Measurements from ENCODE around the gene SEC63.
"Not testable (repeated sequence)": the region's sequence is repeated elsewhere in the genome, so short reads cannot be mapped to it uniquely, and the experiment has no call there.

Gene SEC63

GRCh38 chr6:107970255-107970654 is 12.2 kb upstream of the SEC63 start:
- H3K4me1 ChIP-seq (ENCODE audit: control insufficient read depth, insufficient read depth, low read length), result no peaks in the 10 kb centered on the region
- H3K36me3 ChIP-seq (ENCODE audit: control insufficient read depth, insufficient read depth, low read length), result no peaks in the 10 kb centered on the region
- no peak overlapping the region for H3K4me3 ChIP-seq (ENCODE audit: low read length)
- no peaks in the 10 kb centered on the region for H3K27me3 ChIP-seq (ENCODE audit: control insufficient read depth, insufficient read depth, low read length)
- no peak overlapping the region for H3K9ac ChIP-seq (ENCODE audit: low read length)
- no peak overlapping the region for H3K27ac ChIP-seq (ENCODE audit: low read depth, low read length)

- no peak overlapping the region for H3K4me3 ChIP-seq (ENCODE audit: low read length)
- H3K27ac ChIP-seq (ENCODE audit: low read depth, low read length), result no peak overlapping the region
- H3K4me1 ChIP-seq (ENCODE audit: control insufficient read depth, insufficient read depth, low read length), result no peaks in the 10 kb centered on the region
- H3K36me3 ChIP-seq (ENCODE audit: control insufficient read depth, insufficient read depth, low read length), result no peaks in the 10 kb centered on the region
- H3K9ac ChIP-seq (ENCODE audit: low read length), result no peak overlapping the region
- H3K27me3 ChIP-seq (ENCODE audit: control insufficient read depth, insufficient read depth, low read length), result no peaks in the 10 kb centered on the region
Measured at GRCh38 chr6:107968081-107968480, 10.1 kb upstream of the SEC63 start.

GRCh38 chr6:107965746-107966145 is 7.7 kb upstream of the SEC63 start:
- Histone ChIP-seq H3K4me1 (ENCODE audit: control insufficient read depth, insufficient read depth, low read length) (no peaks in the 10 kb centered on the region), H3K9ac (ENCODE audit: low read length) (no peak overlapping the region), H3K27ac (ENCODE audit: low read depth, low read length) (no peak overlapping the region), H3K36me3 (ENCODE audit: control insufficient read depth, insufficient read depth, low read length) (no peaks in the 10 kb centered on the region), H3K27me3 (ENCODE audit: control insufficient read depth, insufficient read depth, low read length) (no peaks in the 10 kb centered on the region), H3K4me3 (ENCODE audit: low read length) (no peak overlapping the region)

GRCh38 chr6:107962723-107963122 is 4.7 kb upstream of the SEC63 start:
- H3K4me3 ChIP-seq (ENCODE audit: low read length), result no peak overlapping the region
- H3K27ac ChIP-seq (ENCODE audit: low read depth, low read length), result no peak overlapping the region
- H3K36me3 ChIP-seq (ENCODE audit: control insufficient read depth, insufficient read depth, low read length), result no peaks in the 10 kb centered on the region
- H3K4me1 ChIP-seq (ENCODE audit: control insufficient read depth, insufficient read depth, low read length), result no peaks in the 10 kb centered on the region
- no peak overlapping the region for H3K9ac ChIP-seq (ENCODE audit: low read length)
- H3K27me3 ChIP-seq (ENCODE audit: control insufficient read depth, insufficient read depth, low read length), result no peaks in the 10 kb centered on the region

GRCh38 chr6:107959392-107959791 is 1.4 kb upstream of the SEC63 start:
- no peak overlapping the region for H3K27ac ChIP-seq (ENCODE audit: low read depth, low read length)
- H3K36me3 ChIP-seq (ENCODE audit: control insufficient read depth, insufficient read depth, low read length), result no peaks in the 10 kb centered on the region
- no peak overlapping the region for H3K4me3 ChIP-seq (ENCODE audit: low read length)
- no peaks in the 10 kb centered on the region for H3K27me3 ChIP-seq (ENCODE audit: control insufficient read depth, insufficient read depth, low read length)
- H3K9ac ChIP-seq (ENCODE audit: low read length), result no peak overlapping the region
- H3K4me1 ChIP-seq (ENCODE audit: control insufficient read depth, insufficient read depth, low read length), result peaks cover 12% of the 10 kb centered on the region

- not testable (repeated sequence) for H3K27me3 ChIP-seq (ENCODE audit: control insufficient read depth, insufficient read depth, low read length); H3K36me3 ChIP-seq (ENCODE audit: control insufficient read depth, insufficient read depth, low read length); H3K9ac ChIP-seq (ENCODE audit: low read length); H3K27ac ChIP-seq (ENCODE audit: low read depth, low read length)
- Histone ChIP-seq H3K4me3 (ENCODE audit: low read length) (peak overlapping the region; percentile 62), H3K4me1 (ENCODE audit: control insufficient read depth, insufficient read depth, low read length) (peaks cover 12% of the 10 kb centered on the region)
Measured at GRCh38 chr6:107958689-107959362, 818 bp upstream of the SEC63 start.

GRCh38 chr6:107957308-107957908 is 600 bp downstream of the SEC63 start:
- no peaks in the 10 kb centered on the region for H3K27me3 ChIP-seq (ENCODE audit: control insufficient read depth, insufficient read depth, low read length)
- H3K4me1 ChIP-seq (ENCODE audit: control insufficient read depth, insufficient read depth, low read length), result peaks cover 12% of the 10 kb centered on the region
- H3K27ac ChIP-seq (ENCODE audit: low read depth, low read length), result peak overlapping the region; percentile 93
- peak overlapping the region; percentile 95 for H3K4me3 ChIP-seq (ENCODE audit: low read length)
- peak overlapping the region; percentile 95 for H3K9ac ChIP-seq (ENCODE audit: low read length)
- H3K36me3 ChIP-seq (ENCODE audit: control insufficient read depth, insufficient read depth, low read length), result no peaks in the 10 kb centered on the region

GRCh38 chr6:107956586-107957307 is 1.3 kb downstream of the SEC63 start:
- Histone ChIP-seq H3K36me3 (ENCODE audit: control insufficient read depth, insufficient read depth, low read length) (no peaks in the 10 kb centered on the region), H3K9ac (ENCODE audit: low read length) (peak overlapping the region; percentile 95), H3K27ac (ENCODE audit: low read depth, low read length) (peak overlapping the region; percentile 93), H3K27me3 (ENCODE audit: control insufficient read depth, insufficient read depth, low read length) (no peaks in the 10 kb centered on the region), H3K4me3 (ENCODE audit: low read length) (peak overlapping the region; percentile 95), H3K4me1 (ENCODE audit: control insufficient read depth, insufficient read depth, low read length) (peaks cover 12% of the 10 kb centered on the region)

- Histone ChIP-seq H3K4me3 (ENCODE audit: low read length) (peak overlapping the region; percentile 95), H3K9ac (ENCODE audit: low read length) (no peak overlapping the region), H3K4me1 (ENCODE audit: control insufficient read depth, insufficient read depth, low read length) (peaks cover 14% of the 10 kb centered on the region), H3K27ac (ENCODE audit: low read depth, low read length) (no peak overlapping the region), H3K27me3 (ENCODE audit: control insufficient read depth, insufficient read depth, low read length) (no peaks in the 10 kb centered on the region), H3K36me3 (ENCODE audit: control insufficient read depth, insufficient read depth, low read length) (no peaks in the 10 kb centered on the region)
Measured at GRCh38 chr6:107956181-107956580, 1.8 kb downstream of the SEC63 start.

- peaks cover 15% of the 10 kb centered on the region for H3K4me1 ChIP-seq (ENCODE audit: control insufficient read depth, insufficient read depth, low read length)
- not testable (repeated sequence) for H3K27ac ChIP-seq (ENCODE audit: low read depth, low read length); H3K27me3 ChIP-seq (ENCODE audit: control insufficient read depth, insufficient read depth, low read length); H3K36me3 ChIP-seq (ENCODE audit: control insufficient read depth, insufficient read depth, low read length); H3K9ac ChIP-seq (ENCODE audit: low read length); H3K4me3 ChIP-seq (ENCODE audit: low read length)
Measured at GRCh38 chr6:107953858-107954414, 4.1 kb downstream of the SEC63 start.

GRCh38 chr6:107943626-107944439 is 14.2 kb downstream of the SEC63 start:
- Histone ChIP-seq H3K9ac (ENCODE audit: low read length) (no peak overlapping the region), H3K4me1 (ENCODE audit: control insufficient read depth, insufficient read depth, low read length) (peaks cover 6% of the 10 kb centered on the region), H3K36me3 (ENCODE audit: control insufficient read depth, insufficient read depth, low read length) (no peaks in the 10 kb centered on the region), H3K4me3 (ENCODE audit: low read length) (no peak overlapping the region), H3K27ac (ENCODE audit: low read depth, low read length) (no peak overlapping the region), H3K27me3 (ENCODE audit: control insufficient read depth, insufficient read depth, low read length) (no peaks in the 10 kb centered on the region)

- no peak overlapping the region for H3K27ac ChIP-seq (ENCODE audit: low read depth, low read length)
- peaks cover 6% of the 10 kb centered on the region for H3K4me1 ChIP-seq (ENCODE audit: control insufficient read depth, insufficient read depth, low read length)
- H3K27me3 ChIP-seq (ENCODE audit: control insufficient read depth, insufficient read depth, low read length), result no peaks in the 10 kb centered on the region
- H3K9ac ChIP-seq (ENCODE audit: low read length), result no peak overlapping the region
- no peaks in the 10 kb centered on the region for H3K36me3 ChIP-seq (ENCODE audit: control insufficient read depth, insufficient read depth, low read length)
- no peak overlapping the region for H3K4me3 ChIP-seq (ENCODE audit: low read length)
Measured at GRCh38 chr6:107942142-107942541, 15.9 kb downstream of the SEC63 start.

All from rectal smooth muscle tissue (tissue), 1 donor.